AML-193 (cell line): ENCODE measurements around the gene MCUB.
"Not testable (repeated sequence)": the region's sequence is repeated elsewhere in the genome, so short reads cannot be mapped to it uniquely, and the experiment has no call there.

Source experiments
- DNase-seq, 2 experiments: peaks; one replicate each; lab custom pipeline; 2025; lab: John Stamatoyannopoulos, UW

The MCUB gene, protein sequence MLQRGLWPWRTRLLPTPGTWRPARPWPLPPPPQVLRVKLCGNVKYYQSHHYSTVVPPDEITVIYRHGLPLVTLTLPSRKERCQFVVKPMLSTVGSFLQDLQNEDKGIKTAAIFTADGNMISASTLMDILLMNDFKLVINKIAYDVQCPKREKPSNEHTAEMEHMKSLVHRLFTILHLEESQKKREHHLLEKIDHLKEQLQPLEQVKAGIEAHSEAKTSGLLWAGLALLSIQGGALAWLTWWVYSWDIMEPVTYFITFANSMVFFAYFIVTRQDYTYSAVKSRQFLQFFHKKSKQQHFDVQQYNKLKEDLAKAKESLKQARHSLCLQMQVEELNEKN

DNA sequence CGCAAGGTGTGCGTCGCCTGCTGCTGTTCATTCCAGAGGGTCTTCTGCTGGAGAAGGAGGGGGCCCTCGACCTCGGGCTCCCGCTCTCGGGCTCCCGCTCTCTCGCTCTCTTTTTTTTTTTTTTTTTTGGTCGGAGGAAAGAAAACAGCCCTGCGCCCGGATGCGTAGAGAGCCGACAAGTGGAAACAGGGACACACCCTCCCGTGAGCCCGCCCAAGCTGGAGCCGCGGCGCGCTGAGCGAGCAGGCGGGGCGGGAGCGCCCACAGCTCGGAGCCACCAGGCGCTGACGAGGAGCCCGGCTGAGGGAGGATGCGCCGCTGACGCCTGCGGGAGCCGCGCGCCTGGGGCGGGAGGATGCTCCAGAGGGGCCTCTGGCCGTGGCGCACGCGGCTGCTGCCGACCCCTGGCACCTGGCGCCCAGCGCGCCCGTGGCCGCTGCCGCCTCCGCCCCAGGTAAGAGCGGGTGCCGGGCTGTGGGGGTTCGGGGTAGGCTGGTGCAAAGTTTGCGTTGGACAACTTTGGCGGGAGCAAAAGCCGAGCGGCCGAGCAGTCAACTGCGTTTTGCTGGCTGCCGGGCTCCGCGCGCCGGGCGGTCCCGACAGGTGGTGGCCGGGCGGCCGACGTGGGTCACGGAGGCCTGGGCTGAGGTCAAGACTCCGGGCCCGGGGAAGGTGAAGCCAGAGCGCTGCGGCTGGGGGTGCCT is at the start of gene MCUB:
Gene MCUB (plus strand): TSS at position 264 of the 704 bp plus-strand sequence. CDS start 92 bp downstream, at position 356.
- peak; percentile 63 to 80 for DNase-seq

DNA sequence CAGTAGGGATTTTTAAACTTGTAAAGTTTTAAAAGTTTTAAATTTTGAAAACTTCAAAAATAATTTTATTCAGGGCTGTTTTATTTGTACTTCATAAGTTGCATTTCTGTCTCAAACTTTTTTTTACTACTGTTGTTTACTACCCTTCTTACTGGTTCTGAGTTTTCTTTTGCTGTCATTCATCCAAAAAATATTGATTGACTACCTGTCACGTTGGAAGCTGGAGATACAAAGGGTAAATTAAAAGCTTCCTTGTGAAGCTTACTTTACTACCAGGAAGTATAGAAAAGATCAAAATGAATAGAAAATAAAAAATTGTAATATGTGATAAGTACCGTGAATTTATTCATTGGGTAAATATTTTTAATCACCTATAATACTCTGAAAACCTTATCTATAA is 49.4 kb upstream of the MCUB start:
- no peak for DNase-seq

DNA sequence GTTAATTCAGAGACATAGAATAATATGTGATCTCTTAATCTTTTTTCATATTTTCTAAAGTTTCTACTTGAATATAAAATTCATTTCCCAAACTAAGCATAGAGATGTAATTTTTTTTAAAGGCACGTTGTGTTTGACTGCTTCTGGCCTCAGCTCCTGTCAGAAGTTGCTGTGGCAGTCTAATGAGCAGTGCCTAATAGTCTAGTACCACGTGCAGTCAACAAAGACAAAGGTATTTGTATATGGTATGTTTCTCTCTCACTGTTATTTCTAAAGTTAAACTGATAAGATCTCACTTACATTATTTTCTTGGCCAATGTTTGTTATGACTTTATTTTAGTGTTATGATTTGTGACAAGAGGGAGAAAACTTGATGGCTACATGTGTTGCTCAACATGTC is 48.6 kb upstream of the MCUB start:
- DNase-seq: no peak

DNA sequence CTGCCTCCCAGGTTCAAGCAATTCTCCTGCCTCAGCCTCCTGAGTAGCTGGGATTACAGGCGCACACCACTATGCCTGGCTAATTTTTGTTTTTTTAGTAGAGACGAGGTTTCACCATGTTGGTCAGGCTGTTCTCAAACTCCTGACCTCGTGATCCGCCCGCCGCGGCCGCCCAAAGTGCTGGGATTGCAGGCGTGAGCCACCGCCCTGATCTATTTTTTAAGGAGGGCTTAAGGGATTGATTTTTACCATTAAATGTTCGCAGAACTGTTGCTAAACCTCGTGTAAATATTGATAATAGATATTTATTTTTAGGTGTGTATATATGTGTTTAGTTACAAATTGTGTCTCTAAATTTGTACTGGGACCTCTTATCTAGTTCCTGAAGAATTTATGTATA is 46.7 kb upstream of the MCUB start:
- not testable (repeated sequence) for DNase-seq

DNA sequence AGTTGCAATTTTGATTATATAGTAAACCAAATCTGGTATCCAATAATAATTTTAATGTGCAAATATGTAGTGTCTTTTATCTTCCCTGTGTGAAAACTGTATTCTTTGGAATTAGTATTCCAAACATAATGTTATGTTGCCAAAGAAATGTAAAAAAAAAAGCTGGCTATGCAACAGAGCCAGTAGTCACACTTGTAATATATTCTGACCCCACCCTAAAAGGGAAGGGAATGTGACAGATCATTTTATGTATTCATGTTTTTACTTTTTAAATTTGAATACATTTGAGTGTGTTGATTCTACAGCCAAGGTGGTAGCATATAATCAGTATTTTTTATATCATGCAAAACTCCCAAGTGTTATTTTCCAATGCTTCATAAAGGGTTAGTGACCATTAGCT is 27.9 kb upstream of the MCUB start:
- DNase-seq: no peak

DNA sequence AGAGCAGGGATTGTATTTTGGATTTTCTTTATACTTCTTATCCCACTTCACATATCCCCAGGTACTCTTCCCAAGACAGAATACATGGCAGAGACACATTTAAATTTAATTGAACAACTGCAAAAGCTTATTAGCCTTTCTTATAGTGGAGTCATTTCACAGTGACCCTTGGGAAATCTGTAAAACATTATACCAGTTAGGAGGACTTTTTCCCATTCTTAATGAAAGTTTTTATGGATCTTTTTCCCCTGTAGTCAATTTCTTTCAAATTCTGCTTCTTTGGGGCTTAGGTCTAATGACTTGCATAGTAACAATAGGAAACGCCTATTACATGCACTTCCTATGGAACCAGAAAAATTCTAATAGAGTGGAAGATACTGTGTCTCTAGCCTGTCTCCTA is 14.6 kb upstream of the MCUB start:
- no peak for DNase-seq

DNA sequence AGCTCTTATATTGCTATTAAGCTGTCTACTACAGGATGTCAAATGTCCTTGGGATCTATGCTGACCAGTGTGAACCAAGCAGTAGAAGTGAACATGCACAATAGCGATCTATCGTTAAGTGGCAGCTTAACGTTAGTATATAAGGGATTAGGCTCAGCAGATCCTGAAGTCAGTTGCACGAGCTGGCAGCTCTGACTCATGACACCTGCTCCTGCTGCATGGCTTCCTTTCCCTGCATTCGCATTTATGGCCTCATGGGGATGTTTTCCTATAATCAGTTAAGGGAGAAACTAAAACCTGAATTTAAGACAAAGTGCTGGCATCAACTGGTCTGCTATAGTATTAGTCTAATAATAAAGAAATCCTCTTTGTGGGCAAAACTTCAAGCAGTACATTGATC is 12.7 kb upstream of the MCUB start:
- DNase-seq: no peak

DNA sequence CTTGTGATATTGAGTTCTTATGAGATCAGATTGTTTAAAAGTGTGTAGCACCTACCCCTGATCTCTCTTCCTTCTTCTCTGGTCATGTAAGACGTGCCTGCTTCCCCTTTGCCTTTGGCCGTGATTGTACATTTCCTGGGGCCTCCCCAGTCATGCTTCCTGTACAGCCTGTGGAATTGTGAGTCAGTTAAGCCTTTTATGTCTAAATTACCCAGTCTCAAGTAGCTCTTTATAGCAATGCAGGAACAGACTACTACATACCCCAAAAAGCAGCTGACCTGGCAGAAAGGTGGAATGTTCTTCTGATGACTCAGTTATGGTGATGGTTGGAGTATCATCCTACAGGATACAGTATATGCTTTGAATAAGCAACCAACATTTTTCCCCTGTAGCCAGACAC is 11.4 kb upstream of the MCUB start:
- DNase-seq: peak; percentile 44 to 46

DNA sequence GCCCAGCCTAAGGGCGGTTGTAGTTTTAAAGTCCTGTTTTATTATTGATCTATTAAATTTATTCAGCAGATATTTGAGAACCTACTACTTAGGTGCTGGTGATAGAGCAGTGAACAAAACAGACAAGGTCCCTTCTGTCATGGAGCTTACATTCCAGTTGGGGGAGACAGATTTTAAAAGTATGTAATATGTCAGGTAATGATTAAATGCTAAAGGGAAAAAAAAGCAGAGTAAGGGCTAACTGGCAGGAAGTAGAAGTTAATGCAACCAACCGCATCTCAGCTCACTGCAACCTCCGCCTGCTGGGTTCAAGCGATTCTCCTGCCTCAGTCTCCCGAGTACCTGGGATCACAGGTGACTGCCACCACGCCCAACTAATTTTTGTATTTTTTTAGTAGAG is 7.8 kb upstream of the MCUB start:
- no peak for DNase-seq

DNA sequence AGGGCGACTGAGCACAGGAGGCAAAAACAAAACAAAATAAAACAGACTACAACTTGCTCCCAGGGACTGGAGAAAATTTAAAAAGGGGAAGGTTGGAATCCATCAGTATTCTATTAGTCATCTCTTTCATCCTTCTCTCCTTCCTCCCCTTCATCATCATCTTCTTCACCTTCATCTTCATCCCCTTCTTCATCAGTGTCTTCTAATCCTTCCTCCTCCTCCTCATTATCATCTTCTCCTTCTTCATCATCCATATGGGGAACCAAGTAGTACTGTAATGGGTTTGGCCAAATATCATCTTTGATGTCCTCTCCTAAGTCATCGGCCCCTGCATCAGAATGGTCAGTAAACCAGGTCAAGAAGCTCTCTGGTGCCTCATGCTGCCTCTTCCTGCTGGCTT is 6.9 kb upstream of the MCUB start:
- DNase-seq: no peak

DNA sequence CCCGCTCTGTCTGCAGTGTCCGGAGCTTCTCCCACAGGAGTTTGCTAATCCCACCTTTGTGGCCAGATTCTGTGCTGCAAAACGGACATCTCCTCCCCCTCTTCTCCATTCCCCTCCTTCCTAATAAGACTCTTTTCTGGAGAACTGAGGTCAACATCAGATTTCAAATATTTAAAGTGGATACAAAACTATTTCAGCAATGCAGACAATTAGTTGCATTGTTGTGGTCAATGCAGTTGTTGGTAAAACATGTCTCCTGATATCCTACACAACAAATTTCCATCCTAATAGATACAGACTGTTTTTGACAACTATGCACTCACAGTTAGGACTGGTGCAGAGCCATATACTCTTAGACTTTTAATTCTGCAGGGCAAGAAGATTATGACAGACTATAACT is 5.1 kb upstream of the MCUB start:
- DNase-seq: no peak

DNA sequence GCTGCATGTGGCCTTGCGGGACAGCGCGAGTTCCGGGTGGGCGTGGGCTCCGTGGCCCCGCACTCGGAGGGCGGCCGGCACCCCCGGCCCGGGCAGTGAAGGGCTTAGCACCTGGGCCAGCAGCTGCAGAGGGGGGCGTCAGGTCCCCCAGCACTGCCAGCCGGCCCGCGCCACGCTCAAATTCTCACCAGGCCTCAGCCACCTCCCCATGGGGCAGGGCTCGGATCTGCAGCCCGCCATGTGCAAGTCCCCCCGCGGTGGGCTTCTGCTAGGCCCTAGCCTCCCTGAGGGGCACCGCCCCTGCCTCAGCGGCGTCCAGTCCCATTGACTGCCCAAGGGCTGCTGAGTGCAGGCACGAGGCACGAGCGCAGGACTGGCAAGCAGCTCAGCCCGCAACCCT is 2.6 kb upstream of the MCUB start:
- DNase-seq: no peak

DNA sequence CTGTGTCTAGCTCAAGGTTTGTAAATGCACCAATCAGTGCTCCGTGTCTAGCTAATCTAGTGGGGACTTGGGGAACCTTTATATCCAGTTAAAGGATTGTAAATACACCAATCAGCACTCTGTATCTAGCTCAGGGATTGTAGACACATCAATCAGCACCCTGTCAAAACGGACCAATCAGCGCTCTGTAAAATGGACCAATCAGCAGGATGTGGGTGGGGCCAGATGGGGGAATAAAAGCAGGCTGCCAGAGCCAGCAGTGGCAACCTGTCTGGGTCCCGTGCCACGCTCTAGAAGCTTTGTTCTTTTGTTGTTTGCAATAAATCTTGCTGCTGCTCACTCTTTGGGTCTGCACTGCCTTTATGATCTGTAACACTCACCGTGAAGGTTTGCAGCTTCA is 2.0 kb upstream of the MCUB start:
- not testable (repeated sequence) for DNase-seq

DNA sequence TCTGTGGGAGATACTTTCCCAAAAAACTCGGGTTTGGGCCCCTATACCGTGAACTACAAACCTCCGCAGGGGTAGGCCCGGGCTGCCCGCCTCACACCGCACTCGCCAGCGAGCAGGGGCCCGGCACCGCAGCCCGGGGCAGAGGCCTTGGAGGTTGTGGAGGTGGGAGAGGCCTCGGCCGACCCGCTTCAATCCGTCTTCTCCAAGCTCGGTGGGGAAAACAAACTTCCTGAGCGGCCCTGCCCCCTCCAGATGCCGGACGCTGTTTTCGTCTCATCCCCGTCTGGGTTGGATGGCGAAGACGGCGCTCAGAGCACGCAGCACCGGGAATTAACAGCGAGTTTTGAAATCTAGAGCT is 442 bp upstream of the MCUB start:
- DNase-seq: peak in 1 of 2 experiments; percentile 25

DNA sequence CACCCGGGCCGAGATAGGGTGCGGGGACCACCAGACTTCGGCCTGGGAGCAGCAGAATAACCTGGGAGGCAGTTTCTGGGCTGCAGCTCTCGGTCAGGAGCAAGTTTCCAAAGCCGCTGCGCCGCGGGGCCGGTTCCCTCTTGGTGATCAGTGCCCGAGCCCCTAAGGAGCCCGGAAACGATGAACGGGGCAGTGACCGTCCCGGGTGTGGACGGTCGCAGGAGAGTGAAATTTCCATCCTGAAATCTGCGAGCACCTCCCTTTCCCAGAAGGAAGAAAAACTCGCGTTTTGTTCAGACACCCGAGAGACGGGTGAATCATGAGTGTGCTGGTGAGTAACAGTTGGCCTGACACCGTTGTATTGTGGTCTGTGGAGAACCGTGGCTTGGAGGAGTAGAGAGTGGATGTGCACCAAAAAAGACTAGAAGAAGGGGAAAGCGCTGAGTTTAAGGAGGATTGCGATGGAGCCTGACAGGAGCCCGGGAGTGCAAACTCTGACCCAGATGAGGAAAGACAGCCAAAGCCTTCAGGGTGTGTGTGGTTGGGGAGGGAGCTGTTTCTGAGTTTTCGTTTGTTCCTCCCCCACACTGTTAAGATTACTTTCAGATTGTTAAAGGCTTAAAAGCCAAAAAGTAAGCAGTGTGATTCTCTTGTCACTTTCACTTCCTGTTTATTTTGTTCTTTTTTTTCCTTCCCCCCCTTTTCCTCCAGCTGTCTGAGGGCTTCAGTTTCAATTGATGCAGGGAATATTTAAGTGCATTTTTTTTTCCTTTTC is 828 bp downstream of the MCUB start:
- DNase-seq: peak; percentile 23 to 34

DNA sequence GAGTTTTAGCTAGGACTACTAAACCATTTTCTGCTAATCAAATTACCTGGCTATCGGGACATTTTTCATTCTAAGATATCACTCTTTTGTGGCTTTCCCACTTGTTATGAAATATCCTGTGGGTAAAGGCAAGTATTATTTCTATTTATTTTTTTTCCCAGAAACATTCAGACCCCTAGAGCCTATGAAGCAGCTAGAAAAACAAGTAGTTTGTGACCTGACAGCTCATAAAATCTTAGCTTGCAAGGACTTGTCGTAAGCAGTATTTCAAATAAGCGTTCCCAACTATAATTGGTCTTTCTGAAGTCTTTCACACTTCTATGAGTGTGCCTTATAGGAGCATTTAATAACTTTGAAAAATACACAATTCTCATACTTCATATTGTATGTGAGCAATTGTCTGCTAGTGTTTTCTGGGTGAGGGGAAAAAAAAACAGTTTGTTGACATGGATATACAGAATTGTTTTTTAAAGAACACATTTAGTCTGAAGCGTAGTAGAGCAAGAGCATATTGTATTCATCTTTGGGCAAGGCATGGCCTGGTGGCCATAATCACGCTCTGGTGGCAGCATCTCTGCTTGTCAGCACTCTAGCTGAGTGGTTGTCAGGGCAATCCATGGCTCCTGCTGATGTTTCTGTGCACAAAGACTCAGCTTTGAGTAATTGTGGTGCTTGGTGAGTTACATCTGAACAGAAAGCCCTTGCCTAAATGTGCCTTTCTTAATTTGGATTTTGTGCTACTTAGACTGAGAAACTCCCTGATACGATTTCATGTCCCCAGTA is 2.6 kb downstream of the MCUB start:
- DNase-seq: no peak

DNA sequence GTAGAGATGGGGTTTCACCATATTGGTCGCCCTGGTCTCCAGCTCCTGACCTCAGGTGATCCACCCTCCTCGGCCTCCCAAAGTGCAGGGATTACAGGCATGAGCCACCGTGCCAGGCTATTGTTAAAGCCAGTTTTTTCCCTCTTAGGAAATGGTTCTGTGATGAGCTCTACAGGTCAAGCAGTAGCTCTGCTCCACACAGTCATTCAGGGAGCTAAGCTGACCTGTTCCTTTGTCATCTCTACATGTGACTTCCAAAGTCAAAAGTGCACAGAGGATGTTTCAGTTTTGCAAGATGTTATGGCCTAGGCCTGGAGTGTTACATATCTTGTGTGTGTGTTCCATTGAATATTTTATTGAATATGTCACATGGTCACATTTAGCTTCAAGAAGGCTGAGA is 11.4 kb downstream of the MCUB start:
- no peak for DNase-seq

DNA sequence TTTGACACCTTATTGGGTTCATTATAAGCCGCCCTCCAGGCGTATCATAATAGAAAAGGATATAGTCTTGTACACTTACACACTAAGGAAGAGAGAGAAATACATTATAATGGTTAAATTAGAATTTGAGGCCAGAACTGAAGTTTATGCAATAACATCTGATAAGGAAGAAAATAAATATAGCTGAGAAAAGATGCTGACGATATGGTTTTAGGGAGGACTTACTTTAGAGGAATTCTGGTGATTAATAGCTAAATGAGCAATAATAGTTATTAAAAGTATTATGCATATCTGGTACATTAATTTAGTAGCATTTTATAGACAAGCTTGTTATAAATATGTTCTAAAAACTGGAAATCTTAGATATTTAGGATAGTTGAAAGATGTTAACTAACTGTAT is 12.1 kb downstream of the MCUB start:
- no peak for DNase-seq

DNA sequence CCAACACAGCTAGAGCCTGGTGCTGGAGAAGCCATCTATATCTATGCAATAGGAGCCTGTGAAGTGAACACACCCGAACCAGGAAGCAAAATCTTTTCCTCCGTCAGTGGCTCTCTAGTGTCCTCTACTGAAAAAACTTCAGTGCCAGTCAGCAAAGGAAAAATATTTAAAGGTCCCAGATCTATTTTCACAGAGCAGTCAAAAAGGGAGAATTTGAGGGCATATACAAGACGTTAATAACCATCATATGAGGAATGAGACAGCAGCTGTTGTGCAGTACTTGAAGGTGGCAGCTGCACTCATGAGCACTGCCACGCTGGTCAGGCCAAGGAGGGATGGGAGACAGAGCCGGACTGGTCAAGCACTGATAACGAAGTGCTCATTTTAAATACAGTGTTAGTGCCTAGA is 14.4 kb downstream of the MCUB start:
- DNase-seq: peak in 1 of 2 experiments; percentile 6

DNA sequence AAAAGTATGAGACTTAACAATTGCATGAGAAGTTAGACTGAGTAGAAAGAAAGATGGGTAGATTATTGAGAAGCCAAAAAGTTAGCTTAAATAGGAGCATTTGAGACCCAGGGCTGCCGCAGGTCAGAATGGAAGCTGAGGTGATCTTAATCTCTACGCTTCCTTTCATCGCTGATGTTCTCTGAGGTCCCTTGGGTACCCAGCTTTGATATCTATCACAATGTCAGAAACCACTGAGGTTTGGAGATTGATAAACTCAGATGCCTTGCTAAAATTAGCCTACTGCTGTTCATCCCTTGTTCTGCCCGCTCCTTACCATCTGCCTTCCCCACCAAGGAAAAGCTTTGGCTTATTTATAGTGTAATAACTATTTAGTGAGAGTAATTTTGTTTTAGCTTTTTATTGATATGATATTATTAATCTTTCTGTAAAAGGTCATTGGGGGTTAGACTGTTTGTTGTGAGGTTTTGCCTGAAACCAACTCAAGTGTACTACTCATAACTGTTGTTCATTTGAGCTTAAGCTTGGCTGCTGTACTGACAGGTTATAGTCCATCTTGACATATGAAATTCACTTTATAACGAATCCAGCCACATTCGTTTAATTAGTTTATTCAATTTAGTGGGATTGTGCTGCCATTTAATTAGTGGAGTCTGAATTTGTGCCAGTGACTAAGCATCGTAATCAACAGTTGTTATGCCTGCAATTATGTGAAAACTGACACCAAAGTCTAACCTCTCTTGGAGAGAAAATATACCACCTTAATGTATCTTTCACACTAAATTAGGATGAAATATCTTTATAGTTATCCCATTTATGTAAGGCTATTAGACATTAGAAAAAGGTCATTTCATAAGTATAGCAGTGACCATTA is 15.1 kb downstream of the MCUB start:
- DNase-seq: no peak

DNA sequence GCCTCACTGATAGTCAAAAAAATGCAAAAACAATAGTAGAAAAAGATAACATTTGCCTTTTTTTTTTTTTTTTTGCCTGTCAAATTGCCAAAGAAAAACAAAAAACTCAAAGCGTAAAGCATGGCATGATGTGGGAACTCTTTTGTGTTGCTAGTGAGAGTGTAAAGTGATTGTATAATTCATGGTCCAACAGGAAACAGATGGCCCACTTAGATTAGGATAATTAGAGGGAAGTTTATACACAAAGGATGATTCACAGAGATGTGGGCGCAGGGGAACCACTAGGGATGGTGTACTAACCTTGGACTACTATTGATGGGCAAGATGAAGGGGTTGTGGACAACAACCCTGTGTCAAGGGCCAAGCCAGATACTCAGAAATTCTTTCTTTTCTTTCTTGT is 16.4 kb downstream of the MCUB start:
- DNase-seq: peak in 1 of 2 experiments; percentile 3
